WTC11 (cell line): ENCODE measurements around the gene PCDHGC5. TPM values are rescaled to one million over a fixed set of nuclear protein-coding genes. Genes with fewer than 3 reads are reported as not detected.

Source experiments
- ATAC-seq: fragments of 200-7000 bp; cut with Tn5 transposase; 2 replicates; pipeline ENCODE4 v1.10.0; 2021; ENCODE audit warnings: mild to moderate bottlenecking, moderate library complexity
- CTCF ChIA-PET: fragments of 300-600 bp; sonication (Branson Sonifier 250); formaldehyde crosslinking; loops from one replicate; lab custom pipeline; 2021; ENCODE audit warnings: antibody characterized with exemption; lab: Charles Lee
- POLR2A ChIA-PET: fragments of 350-600 bp; sonication (Branson Sonifier 250); formaldehyde crosslinking; loops from one replicate; lab custom pipeline; 2021; ENCODE audit warnings: antibody characterized with exemption; lab: Charles Lee
- DNase-seq: peaks from one replicate; pipeline ENCODE4 v3.0.0; 2021; ENCODE audit warnings: low spot score
- H3K27ac Mint-ChIP-seq: 2 replicates; pipeline ENCODE4 v1.8.0; 2021; ENCODE audit warnings: mixed read lengths
- H3K27me3 Mint-ChIP-seq: 2 replicates; pipeline ENCODE4 v1.8.0; 2021; ENCODE audit warnings: low read depth, mild to moderate bottlenecking, moderate library complexity, mixed read lengths
- H3K36me3 Mint-ChIP-seq: 2 replicates; pipeline ENCODE4 v1.8.0; 2021; ENCODE audit warnings: mixed read lengths
- H3K4me1 Mint-ChIP-seq: 2 replicates; pipeline ENCODE4 v1.8.0; 2022; ENCODE audit warnings: mixed read lengths
- H3K4me3 Mint-ChIP-seq: 2 replicates; pipeline ENCODE4 v1.8.0; 2021; ENCODE audit warnings: mild to moderate bottlenecking, moderate library complexity, mixed read lengths
- H3K9me3 Mint-ChIP-seq: 2 replicates; pipeline ENCODE4 v1.8.0; 2021; ENCODE audit warnings: mixed read lengths
- AFF4 ChIP-seq: sonication (generic); formaldehyde crosslinking; IDR thresholded peaks from 2 replicates; pipeline ENCODE4 v1.8.1; 2023; ENCODE audit warnings: mild to moderate bottlenecking, missing genetic modification reagents, borderline replicate concordance
- CTCF ChIP-seq: fragments of 200-600 bp; IDR thresholded peaks from 2 replicates; pipeline ENCODE4 v1.8.0; 2022; ENCODE audit warnings: antibody characterized with exemption
- E2F1 ChIP-seq: sonication (generic); formaldehyde crosslinking; IDR thresholded peaks from 2 replicates; pipeline ENCODE4 v1.8.0; 2022; ENCODE audit warnings: mild to moderate bottlenecking, missing genetic modification reagents
- FOXP1 ChIP-seq: sonication (generic); formaldehyde crosslinking; IDR thresholded peaks from 2 replicates; pipeline ENCODE4 v1.8.0; 2022; ENCODE audit warnings: missing genetic modification reagents, mild to moderate bottlenecking, moderate library complexity, borderline replicate concordance
- HMGA2 ChIP-seq: fragments of 250-450 bp; sonication (Bioruptor Pico); IDR thresholded peaks from 2 replicates; pipeline ENCODE4 v1.4.0; 2021; ENCODE audit warnings: mild to moderate bottlenecking, moderate library complexity
- IRF2 ChIP-seq: sonication (generic); formaldehyde crosslinking; IDR thresholded peaks from 2 replicates; pipeline ENCODE4 v1.8.0; 2022; ENCODE audit warnings: low read depth, missing genetic modification reagents, borderline replicate concordance
- JUN ChIP-seq: sonication (generic); formaldehyde crosslinking; IDR thresholded peaks from 2 replicates; pipeline ENCODE4 v1.8.0; 2023; ENCODE audit warnings: mild to moderate bottlenecking, missing genetic modification reagents
- MLX ChIP-seq: sonication (generic); formaldehyde crosslinking; IDR thresholded peaks from 2 replicates; pipeline ENCODE4 v1.8.1; 2023; ENCODE audit warnings: mild to moderate bottlenecking, missing genetic modification reagents, moderate library complexity
- NFYB ChIP-seq: sonication (generic); formaldehyde crosslinking; conservative IDR thresholded peaks from 2 replicates; pipeline ENCODE4 v1.8.0; 2022; ENCODE audit warnings: low read depth, missing genetic modification reagents
- PRRX2 ChIP-seq: fragments of 250-450 bp; sonication (Bioruptor Pico); IDR thresholded peaks from 2 replicates; pipeline ENCODE4 v1.8.0; 2021; ENCODE audit warnings: mild to moderate bottlenecking
- ZBTB43 ChIP-seq: sonication (generic); formaldehyde crosslinking; IDR thresholded peaks from 2 replicates; pipeline ENCODE4 v1.8.1; 2023; ENCODE audit warnings: mild to moderate bottlenecking, missing genetic modification reagents
- ZNF121 ChIP-seq: sonication (generic); formaldehyde crosslinking; IDR thresholded peaks from 2 replicates; pipeline ENCODE4 v1.8.0; 2023; ENCODE audit warnings: missing genetic modification reagents
- ZNF317 ChIP-seq: sonication (generic); formaldehyde crosslinking; IDR thresholded peaks from 2 replicates; pipeline ENCODE4 v1.8.1; 2023; ENCODE audit warnings: low read depth, mild to moderate bottlenecking, moderate library complexity, missing genetic modification reagents, borderline replicate concordance
- ZNF512 ChIP-seq: sonication (generic); formaldehyde crosslinking; IDR thresholded peaks from 2 replicates; pipeline ENCODE4 v1.8.1; 2022; ENCODE audit warnings: missing genetic modification reagents, borderline replicate concordance
- ZNF532 ChIP-seq: fragments of 250-450 bp; sonication (Bioruptor Pico); IDR thresholded peaks from 2 replicates; pipeline ENCODE4 v1.9.0; 2021; ENCODE audit warnings: mild to moderate bottlenecking, borderline replicate concordance
- ZNF671 ChIP-seq: fragments of 250-450 bp; sonication (Bioruptor Pico); IDR thresholded peaks from 2 replicates; pipeline ENCODE4 v1.8.0; 2021; ENCODE audit warnings: mild to moderate bottlenecking
- total RNA-seq: library from RNA; stranded (reverse); gene quantifications from 3 replicates; pipeline ENCODE4 v1.2.3, GENCODE V29; 2021

The PCDHGC5 gene
- total RNA-seq, 1 experiment from 2014 or later: 1.5 TPM

GRCh38 chr5:141522301-141522700 lies 33.4 kb downstream of the PCDHGC5 start:
- H3K4me3 Mint-ChIP-seq: no peak overlapping the region
- DNase-seq: no peak
- H3K27ac Mint-ChIP-seq: no peak overlapping the region
- TF ChIP-seq E2F1 (CRISPR knock-in tag) (no peak), ZNF671 (CRISPR knock-in tag) (no peak), HMGA2 (CRISPR knock-in tag) (no peak), FOXP1 (no peak), NFYB (CRISPR knock-in tag) (no peak), ZNF512 (CRISPR knock-in tag) (no peak), ZNF317 (no peak), ZNF121 (CRISPR knock-in tag) (no peak), IRF2 (CRISPR knock-in tag) (no peak), MLX (CRISPR knock-in tag) (no peak), AFF4 (CRISPR knock-in tag) (no peak), JUN (CRISPR knock-in tag) (no peak), CTCF (no peak), ZBTB43 (CRISPR knock-in tag) (no peak), ZNF532 (CRISPR knock-in tag) (no peak), PRRX2 (CRISPR knock-in tag) (no peak)
- no peaks in the 10 kb centered on the region for H3K9me3 Mint-ChIP-seq
- H3K27me3 Mint-ChIP-seq: no peaks in the 10 kb centered on the region
- H3K36me3 Mint-ChIP-seq: peaks cover 53% of the 10 kb centered on the region
- ATAC-seq: no peak
- H3K4me1 Mint-ChIP-seq: peaks cover 23% of the 10 kb centered on the region
- ChIA-PET POLR2A (interaction anchor here (1.5 kb wide), 1 partner anchor 9 kb away, joined by 4 read pairs; no protein-coding TSS in a partner anchor), CTCF (interaction anchor here (1.2 to 2.0 kb wide), 4 partner anchors 10 to 109 kb away, joined by 3 to 8 read pairs (median 6); partner anchors contain the start of gene PCDHGA10)
